ENCODE measurements around the gene ATOH1. TPM values are rescaled to one million over a fixed set of nuclear protein-coding genes. Genes with fewer than 3 reads are reported as not detected.

ATOH1 gene
- total and polyA plus RNA-seq, 5 donors from 2014 or later = not detected

DNA sequence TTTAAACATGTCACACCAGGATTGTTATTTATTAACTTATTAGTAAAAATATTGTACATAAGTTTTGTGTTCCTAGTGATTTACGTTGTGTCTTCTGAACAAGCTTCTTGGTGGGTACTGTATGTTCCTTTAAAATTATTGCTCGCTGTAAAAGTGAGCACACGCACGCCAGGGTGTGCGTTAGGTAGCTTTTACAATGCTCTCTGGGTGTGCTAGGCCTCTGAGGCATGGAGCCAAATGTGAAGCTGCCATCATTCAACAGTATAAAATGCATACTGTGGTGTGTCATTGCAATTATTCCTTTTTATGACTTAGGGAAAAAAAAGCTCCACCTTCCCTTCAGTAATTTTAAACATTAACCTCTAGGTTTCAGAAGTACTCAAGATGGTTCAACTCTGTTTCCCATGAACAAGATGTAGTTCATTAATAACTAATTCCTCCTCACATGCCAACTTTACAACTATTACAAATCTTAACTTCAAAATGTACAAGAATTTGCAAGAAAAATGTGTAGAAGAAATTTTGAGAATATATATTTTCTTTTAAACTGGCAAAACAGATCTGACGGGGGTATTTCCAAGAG lies 42.4 kb downstream of the ATOH1 start:
- Histone ChIP-seq H3K9me3 (ENCODE audit: control insufficient read depth in 2 of 2, low read length in 2 of 2) (no peaks in the 10 kb centered on the region), H3K4me1 (ENCODE audit: control insufficient read depth, insufficient read depth, low read length, poor library complexity, severe bottlenecking) (no peaks in the 10 kb centered on the region), H3K36me3 (ENCODE audit: control insufficient read depth, insufficient read depth, low read length) (no peaks in the 10 kb centered on the region), H3K27ac (ENCODE audit: insufficient read depth, low read length, poor library complexity, severe bottlenecking) (no peak overlapping the region), H3K27me3 (ENCODE audit: control insufficient read depth, insufficient read depth, low read length) (no peaks in the 10 kb centered on the region), H3K4me3 (ENCODE audit: low read depth, low read length) (no peak overlapping the region)
- H3K27ac Mint-ChIP-seq = no peak overlapping the region
- no peak overlapping the region for H3K4me3 Mint-ChIP-seq
- H3K4me1 Mint-ChIP-seq = no peaks in the 10 kb centered on the region
- ATAC-seq (ENCODE audit: low read depth in 2 of 2) (no peak), DNase-seq (no peak)
- H3K9me3 Mint-ChIP-seq = peaks cover 0 to 3% (median 0%) of the 10 kb centered on the region in 7 donors
- no peaks in the 10 kb centered on the region for H3K36me3 Mint-ChIP-seq
- H3K27me3 Mint-ChIP-seq = no peaks in the 10 kb centered on the region

DNA sequence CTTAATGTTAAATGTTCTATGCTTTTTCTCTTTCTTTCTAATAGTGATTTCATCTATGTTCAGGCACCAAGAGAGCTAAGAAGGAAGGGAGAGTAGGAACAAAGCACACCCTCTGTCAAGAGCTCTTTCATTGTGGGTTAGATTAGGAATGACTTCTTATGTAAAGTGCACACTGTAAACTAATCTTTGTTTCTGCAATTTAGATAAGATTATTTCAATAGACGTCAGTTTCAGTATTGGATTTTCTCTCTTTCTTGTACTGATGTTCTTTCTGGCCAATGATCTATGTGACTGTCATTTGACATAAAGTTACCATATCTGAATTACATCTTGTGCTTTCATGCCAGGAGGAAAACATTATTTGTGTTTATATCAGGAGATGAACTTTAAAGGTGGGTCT lies 48.2 kb downstream of the ATOH1 start:
- H3K36me3 Mint-ChIP-seq = no peaks in the 10 kb centered on the region
- Histone ChIP-seq H3K9me3 (ENCODE audit: control insufficient read depth in 2 of 2, low read length in 2 of 2) (no peaks in the 10 kb centered on the region), H3K4me3 (ENCODE audit: low read depth, low read length) (no peak overlapping the region), H3K4me1 (ENCODE audit: control insufficient read depth, insufficient read depth, low read length, poor library complexity, severe bottlenecking) (no peaks in the 10 kb centered on the region), H3K36me3 (ENCODE audit: control insufficient read depth, insufficient read depth, low read length) (no peaks in the 10 kb centered on the region), H3K27ac (ENCODE audit: insufficient read depth, low read length, poor library complexity, severe bottlenecking) (no peak overlapping the region), H3K27me3 (ENCODE audit: control insufficient read depth, insufficient read depth, low read length) (no peaks in the 10 kb centered on the region)
- no peak overlapping the region for H3K27ac Mint-ChIP-seq
- DNase-seq (no peak), ATAC-seq (ENCODE audit: low read depth in 2 of 2) (no peak)
- peaks cover 0 to 8% (median 3%) of the 10 kb centered on the region in 7 donors for H3K9me3 Mint-ChIP-seq
- no peaks in the 10 kb centered on the region for H3K4me1 Mint-ChIP-seq
- H3K4me3 Mint-ChIP-seq = no peak overlapping the region
- no peaks in the 10 kb centered on the region for H3K27me3 Mint-ChIP-seq

DNA sequence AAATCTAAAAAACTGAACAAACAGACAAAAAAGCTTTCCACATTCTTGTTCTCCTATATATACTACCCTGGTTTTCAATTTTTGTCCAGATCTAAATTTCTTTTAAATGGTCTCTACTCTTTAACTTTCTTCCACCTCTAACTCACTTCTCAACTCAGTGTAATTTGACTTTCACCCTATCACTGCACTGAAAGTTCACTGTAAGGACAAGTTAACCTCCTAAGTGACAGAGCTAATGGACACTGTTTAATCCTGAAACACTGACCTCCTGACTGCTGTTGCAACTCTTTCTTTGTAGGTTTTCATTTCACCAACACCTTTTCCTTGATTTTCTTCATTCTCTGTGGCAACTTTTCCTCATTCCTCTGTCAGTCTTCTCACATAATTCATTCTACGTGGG lies 50.0 kb downstream of the ATOH1 start:
- no peak overlapping the region for H3K27ac Mint-ChIP-seq
- no peaks in the 10 kb centered on the region for H3K27me3 ChIP-seq (ENCODE audit: control insufficient read depth, insufficient read depth, low read length)
- DNase-seq (no peak), ATAC-seq (ENCODE audit: low read depth in 2 of 2) (no peak)
- H3K4me1 ChIP-seq (ENCODE audit: control insufficient read depth, insufficient read depth, low read length, poor library complexity, severe bottlenecking) = no peaks in the 10 kb centered on the region
- H3K27me3 Mint-ChIP-seq = no peaks in the 10 kb centered on the region
- H3K4me3 Mint-ChIP-seq = no peak overlapping the region
- H3K36me3 ChIP-seq (ENCODE audit: control insufficient read depth, insufficient read depth, low read length) = no peaks in the 10 kb centered on the region
- H3K36me3 Mint-ChIP-seq = no peaks in the 10 kb centered on the region
- H3K4me3 ChIP-seq (ENCODE audit: low read depth, low read length) = no peak overlapping the region
- H3K9me3 Mint-ChIP-seq = peaks cover 0 to 8% (median 3%) of the 10 kb centered on the region in 7 donors
- no peaks in the 10 kb centered on the region for H3K4me1 Mint-ChIP-seq
- H3K27ac ChIP-seq (ENCODE audit: insufficient read depth, low read length, poor library complexity, severe bottlenecking) = no peak overlapping the region
- H3K9me3 ChIP-seq (ENCODE audit: control insufficient read depth in 2 of 2, low read length in 2 of 2) = no peaks in the 10 kb centered on the region

DNA sequence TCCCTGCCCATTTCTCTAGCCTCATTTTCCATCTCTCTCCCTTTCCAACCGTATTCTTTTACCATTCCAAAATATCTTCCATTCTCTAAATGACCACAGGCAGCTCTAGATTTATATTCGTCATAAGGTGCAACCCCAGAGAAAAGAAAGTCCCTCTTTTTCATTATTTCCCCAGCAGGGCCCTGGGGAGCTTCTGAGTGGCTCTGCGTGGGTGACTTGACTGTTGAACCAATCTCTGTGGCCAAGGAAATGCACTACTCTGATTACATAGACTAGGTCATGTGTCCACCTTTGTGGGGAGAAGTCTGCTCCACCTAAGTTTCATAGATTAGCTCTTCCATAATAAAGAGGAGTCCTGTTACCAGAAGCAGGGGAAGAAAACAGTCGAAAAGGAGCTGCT lies 51.4 kb downstream of the ATOH1 start:
- H3K27me3 Mint-ChIP-seq = no peaks in the 10 kb centered on the region
- no peaks in the 10 kb centered on the region for H3K4me1 Mint-ChIP-seq
- Histone ChIP-seq H3K36me3 (ENCODE audit: control insufficient read depth, insufficient read depth, low read length) (no peaks in the 10 kb centered on the region), H3K4me3 (ENCODE audit: low read depth, low read length) (no peak overlapping the region), H3K9me3 (ENCODE audit: control insufficient read depth in 2 of 2, low read length in 2 of 2) (no peaks in the 10 kb centered on the region), H3K27me3 (ENCODE audit: control insufficient read depth, insufficient read depth, low read length) (no peaks in the 10 kb centered on the region), H3K27ac (ENCODE audit: insufficient read depth, low read length, poor library complexity, severe bottlenecking) (no peak overlapping the region), H3K4me1 (ENCODE audit: control insufficient read depth, insufficient read depth, low read length, poor library complexity, severe bottlenecking) (no peaks in the 10 kb centered on the region)
- no peak for DNase-seq
- no peak overlapping the region for H3K27ac Mint-ChIP-seq
- no peaks in the 10 kb centered on the region for H3K36me3 Mint-ChIP-seq
- no peak for ATAC-seq (ENCODE audit: low read depth in 2 of 2)
- no peak overlapping the region for H3K4me3 Mint-ChIP-seq
- H3K9me3 Mint-ChIP-seq = peaks cover 0 to 8% (median 3%) of the 10 kb centered on the region in 7 donors
